Stimulated activated CD4-positive, alpha-beta T cell treated with anti-CD3 and anti-CD28 coated beads, Interleukin-4, amount 100 ng/mL, for 48 hours (primary cell): ENCODE measurements around the gene MT1HL1.

Experiments
- DNase-seq, 2 donors: peaks; one replicate each; pipeline ENCODE4 v3.0.0-alpha.2; 2020; ENCODE audit warnings: low read depth in 2 of 2

Gene MT1HL1

DNA sequence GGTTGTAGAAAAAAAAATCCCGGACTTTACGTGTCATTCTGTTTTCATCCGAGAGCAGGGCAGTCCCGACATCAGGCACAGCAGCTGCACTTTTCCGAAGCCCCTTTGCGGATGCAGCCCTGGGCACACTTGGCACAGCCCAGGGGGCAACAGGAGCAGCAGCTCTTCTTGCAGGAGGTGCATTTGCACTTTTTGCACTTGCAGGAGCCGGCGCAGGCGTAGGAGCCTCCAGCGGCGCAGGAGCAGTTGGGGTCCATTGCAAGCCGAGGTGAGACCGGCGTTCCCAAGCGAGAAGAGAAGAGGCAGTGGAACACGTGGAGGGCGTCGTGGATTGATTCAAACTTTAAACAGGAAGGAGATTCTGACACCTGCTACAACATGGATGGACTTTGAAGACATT lies at the start of gene MT1HL1:
Gene MT1HL1, minus strand, starts transcription at position 326 of the 400 bp plus-strand sequence. Its CDS starts 69 bp downstream, at position 257.
- no peak for DNase-seq

DNA sequence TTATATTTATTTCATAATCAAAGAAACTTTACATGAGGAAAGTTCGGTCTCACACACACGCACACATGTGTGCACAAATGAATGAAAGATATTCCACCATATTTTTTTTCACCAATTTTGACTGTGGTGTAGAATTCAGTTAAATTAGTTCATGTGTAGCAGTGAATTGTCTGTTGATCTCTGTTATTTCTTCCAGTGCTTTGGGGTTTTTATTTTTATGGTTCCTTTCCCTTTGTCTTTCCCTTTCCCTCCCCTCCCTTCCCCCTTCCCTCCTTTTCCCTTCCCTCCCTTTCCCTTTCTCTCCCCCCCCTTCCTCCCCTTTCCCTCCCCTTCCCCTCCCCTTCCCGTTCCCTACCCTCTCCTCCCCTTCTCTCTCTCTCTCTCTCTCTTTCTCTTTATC lies 46.7 kb upstream of the MT1HL1 start:
- no peak for DNase-seq

DNA sequence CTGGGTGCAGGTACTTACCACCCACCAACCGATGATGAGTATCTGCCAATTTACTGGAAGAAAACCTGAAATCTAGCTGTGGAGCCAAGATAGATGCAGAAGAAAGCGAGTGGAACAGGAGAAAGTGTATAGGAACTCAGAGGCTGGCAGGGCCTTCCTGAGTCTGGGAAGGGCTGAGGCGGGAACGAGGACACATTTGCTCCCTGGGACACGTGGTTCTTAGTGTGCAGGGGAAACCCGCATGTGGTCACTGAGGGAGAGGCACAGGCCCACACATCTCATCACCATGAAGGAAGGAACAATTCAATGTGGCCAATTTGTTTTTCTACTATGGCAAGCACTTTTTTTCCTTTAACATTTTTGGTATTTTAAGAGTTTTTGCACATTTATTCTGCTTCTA lies 45.9 kb upstream of the MT1HL1 start:
- no peak for DNase-seq

DNA sequence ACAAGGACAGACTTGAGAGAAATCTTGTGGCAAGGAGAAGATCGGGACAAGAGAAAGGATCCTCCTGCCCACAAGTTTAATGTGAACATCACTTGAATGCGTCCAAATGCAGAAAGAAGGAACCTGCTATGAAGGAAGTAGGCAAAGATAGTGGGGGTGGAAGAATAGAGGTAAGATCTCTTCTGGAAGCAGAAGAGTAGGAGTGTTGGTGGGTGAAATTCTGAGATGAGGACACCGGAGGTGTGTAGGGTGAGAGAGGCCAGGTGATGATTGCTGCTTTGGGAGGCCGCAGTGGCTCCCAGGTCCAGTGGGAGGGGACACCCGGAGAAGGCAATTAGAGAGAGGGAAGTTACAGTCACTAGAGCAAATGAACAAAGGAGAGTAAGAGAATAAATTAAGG lies 44.6 kb upstream of the MT1HL1 start:
- DNase-seq = no peak

DNA sequence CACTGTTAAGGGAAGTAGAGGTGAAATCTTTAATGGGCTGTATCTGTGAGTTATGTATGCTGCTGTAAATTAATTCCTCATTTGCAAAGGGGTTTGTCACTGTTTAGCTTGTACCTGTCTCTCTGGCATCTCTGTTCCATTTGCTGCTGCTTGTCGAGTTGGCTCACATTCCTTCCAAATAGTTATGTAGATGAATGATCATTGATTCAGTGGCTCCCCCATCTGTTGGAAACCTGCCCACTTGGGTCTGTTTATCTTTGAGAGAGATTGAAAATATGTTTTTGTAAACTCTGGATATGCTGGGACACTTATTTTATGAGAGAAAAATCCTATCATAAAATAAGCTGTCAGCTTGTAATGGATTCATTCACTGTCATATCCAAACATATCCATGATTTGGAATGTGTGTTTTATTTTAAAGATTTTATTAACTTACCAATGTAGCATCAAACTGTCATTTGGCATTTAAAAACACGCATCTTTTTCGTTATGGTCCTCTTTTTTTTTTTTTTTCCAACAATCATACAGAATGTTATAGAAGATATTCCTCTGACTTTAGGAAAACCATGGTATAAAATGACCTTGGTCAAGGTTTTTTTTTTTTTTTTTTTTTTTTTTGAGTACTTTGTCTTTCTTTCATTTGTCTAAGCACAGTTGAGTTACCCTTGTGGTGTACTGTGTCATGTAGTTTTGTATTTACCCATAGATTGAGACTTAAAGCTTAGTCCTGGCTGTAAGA lies 41.2 kb upstream of the MT1HL1 start:
- DNase-seq = no peak

DNA sequence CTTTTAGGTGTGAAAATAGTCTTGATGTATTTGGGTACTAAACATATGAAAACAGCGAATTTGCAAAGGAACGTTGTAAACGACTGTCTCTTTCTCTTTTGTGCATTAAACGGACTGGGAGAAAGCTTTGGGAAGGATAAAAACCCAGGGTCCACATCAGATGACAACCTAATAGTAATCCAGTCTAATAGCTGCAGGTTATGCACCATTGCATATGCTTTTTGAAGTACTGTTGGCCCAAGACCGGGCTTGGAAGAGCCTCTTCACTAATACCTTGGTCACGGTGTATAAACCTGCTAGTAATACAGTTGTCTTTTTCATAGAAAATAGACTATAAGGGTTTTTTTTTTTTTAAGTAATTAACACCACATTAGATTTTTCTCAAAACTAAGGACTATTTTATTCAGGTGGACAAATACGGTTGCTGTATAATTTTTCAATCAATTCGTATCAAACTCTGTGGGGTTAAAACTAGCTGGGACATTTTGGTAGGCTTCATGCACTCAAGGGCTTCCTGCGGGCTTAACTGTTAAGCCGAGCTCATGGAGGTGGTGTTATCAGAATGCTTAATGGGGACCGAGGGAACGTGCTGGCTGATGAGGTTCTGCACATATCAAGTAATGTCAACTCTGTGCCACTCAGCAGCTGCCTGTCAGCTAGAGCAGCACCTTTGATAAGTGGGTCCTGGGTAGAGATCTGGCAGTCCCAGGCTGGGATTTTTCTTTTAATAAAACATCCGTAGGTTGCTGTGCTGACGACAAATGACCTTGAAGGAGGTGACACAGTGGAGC lies 39.8 kb upstream of the MT1HL1 start:
- DNase-seq = no peak

DNA sequence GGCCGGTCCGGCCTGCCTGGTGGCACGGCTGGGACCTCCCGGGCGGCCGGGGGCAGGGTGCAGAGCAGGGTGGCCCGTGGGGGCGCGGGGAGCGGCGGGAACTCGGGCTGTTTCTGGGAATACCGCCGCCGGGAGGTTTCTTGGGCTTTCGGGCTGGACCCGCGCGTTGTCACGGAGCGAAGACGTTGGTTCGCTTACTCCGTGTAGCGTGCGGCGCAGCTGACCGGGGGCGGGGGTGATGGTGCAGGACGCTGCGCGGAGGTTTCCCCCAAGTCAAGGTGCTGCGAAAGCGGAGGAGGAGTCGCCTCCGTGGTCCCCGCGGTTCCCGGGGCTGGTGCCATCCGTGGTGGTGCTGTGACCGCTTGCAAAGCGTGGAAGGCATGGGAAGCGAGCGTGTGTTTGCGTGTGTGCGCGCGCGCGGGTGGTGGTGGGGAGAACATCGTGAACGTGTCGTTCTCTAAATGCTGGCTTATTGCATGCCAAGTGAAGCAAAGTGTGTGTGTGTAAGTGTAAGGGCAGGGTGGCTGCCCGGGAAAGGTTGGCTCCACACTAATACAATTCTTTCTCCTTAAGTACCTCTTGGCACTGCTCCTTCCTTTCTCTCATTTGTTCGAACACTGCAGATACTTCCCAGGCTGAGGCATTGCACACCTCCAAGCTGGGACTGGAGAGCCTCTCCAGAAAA lies 38.8 kb upstream of the MT1HL1 start:
- DNase-seq = no peak

DNA sequence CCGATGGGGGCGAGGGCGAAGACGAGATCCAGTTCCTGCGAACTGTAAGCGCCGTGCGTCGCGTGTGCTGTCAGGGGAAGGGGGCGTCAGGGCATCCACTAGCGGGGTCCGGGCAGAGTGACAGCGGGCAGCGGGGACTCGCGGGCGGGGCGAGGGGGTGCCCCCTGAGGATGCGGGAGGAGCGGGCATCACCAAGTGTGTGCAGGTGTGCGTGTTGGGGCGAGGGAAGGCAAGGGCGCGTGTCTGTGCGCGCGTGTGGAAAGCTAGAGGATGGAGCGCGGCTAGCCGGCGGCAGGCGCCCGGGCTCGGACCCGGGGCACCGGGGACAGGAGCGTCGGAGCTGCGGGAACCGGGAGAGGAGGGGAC lies 38.3 kb upstream of the MT1HL1 start:
- DNase-seq = no peak

DNA sequence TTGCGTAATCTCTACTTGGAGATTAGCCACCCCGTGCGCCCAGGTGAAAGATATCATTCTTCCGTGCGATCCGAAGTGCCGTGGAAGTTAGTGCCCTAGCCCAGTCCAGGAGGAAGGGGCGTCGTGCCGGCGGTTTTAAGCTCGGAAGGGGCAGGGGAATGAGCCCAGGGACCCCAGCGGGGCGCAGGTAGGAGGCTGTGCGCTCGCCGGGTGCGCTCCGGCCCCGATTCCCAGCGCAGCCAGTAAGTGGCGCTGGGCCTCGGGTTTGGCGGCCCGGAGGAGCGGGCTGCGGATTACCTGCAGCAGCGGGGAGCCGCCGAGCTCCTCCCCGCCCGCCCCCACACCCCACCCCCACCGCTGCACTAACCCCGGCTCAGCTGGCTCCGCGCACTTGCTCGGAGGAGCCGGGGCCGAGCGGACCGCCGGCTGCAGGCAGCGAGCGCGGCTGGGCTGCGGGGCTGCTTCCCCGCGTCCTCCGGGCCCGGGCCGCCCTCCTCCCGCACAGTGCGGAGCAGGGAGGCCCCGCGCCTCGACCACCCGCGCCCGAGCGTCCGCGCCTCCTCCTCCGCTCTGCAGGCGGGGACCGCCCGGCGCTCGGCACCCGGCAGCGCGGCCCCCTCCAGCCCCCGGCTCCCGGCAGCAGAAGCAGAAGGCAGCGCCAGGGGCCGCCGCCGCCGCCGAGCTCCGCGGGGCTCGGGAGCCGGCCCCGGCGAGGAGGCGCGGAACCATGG lies 37.7 kb upstream of the MT1HL1 start, which contains the start of gene RYR2:
Gene RYR2, plus strand, starts transcription at position 390 of the 731 bp plus-strand sequence. Its CDS starts 338 bp downstream, at position 728.
- DNase-seq = no peak

DNA sequence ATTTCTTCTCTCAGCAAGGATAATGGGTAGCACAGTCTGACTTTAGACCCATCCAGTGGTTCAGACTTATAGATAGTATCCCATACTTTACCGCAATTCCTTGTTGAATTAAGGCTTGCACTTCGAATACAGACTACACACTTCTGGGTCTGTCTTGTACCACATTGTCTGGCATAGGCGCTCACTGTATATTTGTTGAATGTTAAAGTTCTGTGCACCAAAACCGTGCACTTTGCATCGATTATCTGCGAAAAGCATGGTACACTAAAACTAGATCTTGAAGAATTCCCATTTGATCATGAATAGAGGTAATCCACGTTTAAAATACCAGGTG lies 37.2 kb upstream of the MT1HL1 start:
- no peak for DNase-seq

DNA sequence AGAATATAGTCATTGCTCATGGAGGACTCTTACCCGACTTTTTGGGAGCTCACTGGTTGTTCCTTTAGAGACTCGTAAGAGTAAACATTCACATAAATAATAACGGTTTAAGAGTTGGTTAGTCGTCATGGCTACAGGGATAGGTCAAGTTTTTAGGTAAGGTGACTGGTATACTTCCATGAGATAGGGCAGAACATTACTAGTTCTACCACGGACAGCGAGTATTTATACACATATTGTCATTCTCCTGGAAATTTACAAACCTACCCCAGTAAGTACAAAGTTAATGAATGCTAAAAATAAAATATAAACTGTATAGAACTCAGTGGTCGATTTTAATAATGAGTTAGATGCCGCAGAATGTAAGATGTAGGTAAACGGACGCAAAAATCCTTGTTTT lies 36.6 kb upstream of the MT1HL1 start:
- DNase-seq = no peak

DNA sequence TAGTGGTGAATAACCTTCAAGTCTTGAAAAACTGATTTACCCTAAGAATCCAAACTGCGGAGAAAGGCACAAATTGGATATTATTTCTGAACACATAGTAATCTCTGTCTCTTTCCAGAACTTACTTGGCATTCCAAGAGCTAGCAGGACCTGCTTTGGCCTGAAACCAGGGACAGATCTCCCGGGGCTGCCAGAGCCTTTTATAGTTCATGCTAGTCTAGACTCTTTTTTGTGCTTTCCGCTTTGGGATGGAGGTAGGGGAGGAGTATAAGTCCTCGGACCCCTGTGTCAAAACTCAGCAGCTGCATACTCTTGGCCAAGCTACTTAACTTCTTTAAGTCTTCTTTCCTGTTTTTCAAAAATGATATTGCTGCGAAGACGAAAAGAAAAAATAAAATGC lies 34.0 kb upstream of the MT1HL1 start:
- no peak for DNase-seq

DNA sequence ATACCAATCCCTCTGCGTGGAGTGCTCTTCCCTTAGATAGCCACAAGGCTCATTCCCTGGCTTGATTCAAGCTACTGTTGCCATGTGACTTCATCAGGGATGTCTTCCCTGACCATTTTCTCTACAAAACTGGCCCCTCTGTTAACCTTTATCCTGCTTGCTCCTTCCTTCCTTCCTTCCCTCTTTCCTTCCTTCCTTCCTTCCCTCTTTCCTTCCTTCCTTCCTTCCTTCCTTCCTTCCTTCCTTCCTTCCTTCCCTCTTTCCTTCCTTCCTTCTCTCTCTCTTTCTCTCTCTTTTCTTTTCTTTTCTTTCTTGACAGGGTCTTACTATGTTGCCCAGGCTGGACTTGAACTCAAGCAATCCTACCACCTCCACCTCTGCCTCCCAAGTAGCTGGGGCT lies 31.5 kb upstream of the MT1HL1 start:
- no peak for DNase-seq

DNA sequence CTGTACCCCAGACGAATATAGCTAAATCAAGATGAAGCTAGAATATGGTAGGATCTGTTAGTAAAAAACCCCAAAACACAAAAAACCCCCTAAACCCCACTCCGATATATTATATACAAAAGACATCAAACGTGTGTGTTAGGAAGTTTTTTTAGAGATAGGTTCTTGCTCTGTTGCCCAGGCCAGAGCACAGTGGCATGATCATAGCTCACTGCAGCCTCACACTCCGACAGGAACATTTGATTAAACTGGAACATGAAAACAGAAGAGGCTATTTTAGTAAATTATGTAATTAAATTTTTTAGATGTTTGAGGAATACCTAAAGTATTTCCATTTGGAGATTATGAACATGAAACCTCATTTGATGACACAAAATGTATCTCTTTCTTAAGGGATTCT lies 29.6 kb upstream of the MT1HL1 start:
- no peak for DNase-seq

DNA sequence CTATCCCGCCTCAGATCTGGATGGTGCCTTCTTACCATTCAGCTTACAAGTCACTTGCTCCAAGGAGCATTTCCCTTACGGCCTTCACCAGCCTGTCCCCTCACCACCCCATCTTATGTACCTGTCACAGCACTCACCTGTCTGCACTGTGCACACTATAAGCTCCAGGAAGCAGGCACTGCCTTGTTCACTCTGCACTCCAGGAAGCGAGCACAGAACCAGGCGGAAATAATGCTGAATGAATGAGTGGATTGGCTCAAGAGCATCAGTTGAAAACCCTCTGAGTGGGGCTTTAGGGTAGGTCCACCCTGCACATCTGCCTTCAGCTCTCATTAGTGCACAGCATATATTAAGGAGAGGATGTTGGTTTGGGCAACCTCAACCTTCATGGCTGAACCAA lies 28.8 kb upstream of the MT1HL1 start:
- DNase-seq = no peak

DNA sequence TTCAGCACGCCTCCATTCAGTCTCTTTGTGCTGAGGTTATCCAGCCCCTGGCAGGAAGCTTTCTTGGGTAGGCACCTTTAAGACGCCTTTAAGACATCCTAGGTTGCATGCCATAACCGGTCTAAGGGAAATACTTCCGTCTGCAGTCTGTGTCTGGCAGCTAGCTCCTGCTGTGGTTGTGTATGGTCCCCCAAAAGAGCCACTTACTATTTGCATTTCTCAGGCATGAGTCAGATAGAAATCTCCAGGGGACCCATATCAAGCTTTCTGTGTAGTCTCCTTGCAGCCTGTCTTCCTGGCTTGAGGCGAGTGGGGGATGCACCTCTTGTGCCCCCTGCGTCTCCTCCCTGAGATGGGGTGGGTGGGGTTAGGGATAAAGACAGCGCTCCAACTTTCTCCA lies 27.8 kb upstream of the MT1HL1 start:
- no peak for DNase-seq

DNA sequence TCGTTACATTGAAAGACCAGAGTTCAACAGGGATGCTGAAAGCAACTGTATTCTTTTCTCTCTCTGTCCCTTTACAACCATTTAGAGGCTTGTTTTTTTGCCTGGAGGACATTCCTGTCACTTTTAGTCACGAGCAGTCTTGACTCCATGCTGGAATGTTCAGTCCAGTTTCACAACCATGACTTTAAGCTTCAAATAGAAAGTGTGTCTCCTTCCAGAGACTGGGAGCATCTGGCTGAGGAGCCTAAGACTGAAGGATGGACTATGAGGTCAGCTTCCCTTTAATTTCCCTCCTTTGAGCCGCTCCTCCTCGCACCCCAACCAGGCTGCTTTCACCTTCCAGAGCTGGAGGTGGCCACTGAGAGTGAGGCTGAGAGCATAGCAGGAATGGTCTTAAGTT lies 27.2 kb upstream of the MT1HL1 start:
- DNase-seq = no peak

DNA sequence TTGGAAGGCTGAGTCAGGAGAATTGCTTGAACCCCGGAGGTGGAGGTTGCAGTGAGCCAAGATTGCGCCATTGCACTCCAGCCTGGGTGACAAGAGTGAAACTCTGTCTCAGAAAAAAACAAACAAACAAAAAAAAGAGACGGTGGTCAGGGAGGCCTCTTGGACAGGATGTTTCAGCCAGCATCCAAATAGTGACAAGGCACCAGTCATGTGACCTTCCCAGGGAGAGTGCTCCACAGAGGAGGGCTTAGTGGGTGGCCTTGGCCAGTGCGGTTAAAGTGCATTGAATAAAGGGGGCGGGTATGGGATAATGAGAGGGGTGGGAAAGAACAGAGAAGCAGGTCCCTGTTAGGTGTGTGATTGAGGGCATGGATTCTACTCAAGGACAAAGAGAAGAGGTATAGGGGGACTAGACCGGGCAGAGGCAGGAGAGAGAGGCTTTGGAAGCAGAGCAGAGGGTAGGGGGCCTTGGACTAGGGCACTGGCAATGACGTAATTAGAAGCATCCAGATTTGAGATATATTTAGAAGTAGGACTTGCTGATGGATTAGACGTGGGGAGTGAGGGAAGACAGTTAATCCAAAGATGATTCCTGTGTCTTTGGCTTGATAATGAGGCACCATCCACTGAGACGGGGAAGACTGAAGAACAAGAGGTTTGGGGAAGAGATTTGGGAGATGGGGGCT lies 25.8 kb upstream of the MT1HL1 start:
- no peak for DNase-seq

DNA sequence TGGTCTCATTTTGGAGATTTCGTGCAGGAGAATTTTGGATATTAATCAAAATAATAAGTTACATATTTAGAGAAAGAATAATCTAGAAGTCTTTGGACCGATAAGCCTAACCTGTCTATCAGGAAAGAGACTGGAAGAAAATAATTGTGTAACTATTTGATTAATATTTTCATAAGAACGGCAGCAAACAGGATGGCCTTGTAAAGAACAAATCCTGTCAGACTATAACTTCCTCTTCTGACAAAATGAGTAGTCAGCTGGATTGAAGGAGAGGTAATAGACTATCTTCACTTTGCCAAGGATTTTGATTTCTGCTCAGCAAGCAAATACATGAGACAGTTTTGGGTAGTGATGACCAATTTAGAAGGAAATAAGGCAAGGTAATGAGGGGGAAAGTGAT lies 25.0 kb upstream of the MT1HL1 start:
- DNase-seq = no peak

DNA sequence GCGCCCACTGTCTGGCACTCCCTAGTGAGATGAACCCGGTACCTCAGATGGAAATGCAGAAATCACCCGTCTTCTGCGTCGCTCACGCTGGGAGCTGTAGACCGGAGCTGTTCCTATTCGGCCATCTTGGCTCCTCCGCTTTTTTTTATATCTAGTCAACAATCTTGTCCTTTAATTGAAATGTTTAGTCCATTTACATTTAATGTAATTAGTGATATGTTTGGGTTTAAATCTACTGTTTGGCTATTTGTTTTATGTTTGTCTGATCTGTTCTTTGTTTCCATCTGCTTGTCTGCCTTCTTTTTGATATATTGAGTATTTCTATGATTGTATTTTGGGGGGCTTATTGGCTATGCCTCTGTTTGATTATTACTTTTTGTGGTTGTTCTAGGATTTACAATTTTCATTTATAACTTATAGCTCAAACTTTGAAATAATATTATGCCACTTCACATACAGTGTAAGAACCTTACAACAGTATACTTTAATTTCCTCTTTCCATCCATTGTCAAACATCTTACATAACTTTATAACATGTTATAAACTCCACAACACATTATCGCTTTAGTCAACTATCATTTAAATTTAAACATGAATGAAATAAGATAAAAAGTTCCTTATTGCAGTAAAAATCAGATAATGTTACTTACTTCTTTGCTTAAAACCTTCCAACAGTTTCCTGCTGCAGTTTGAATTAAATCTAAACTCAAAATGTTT lies 21.3 kb upstream of the MT1HL1 start:
- no peak for DNase-seq

DNA sequence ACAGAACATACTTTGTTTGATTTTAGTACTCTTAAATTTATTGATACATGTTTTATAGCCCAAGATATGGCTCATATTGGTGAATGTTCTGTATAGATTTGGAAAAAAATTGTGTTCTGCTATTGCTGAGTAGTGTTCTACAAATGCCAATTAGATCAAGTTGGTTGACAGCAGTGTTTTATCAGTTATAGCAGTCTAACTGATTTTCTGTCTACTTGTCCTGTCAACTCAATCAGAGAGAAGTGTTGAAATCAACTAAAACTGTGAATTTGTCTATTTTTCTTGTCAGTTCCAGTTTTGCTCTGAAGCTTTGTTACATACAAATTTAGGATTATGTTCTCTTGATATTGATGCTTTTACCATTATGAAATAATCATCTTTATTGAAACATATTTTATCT lies 14.7 kb upstream of the MT1HL1 start:
- DNase-seq = no peak
